HuH-7.5 (cell line): ENCODE data around the gene CAPZA1.
"Not testable (repeated sequence)": the region's sequence is repeated elsewhere in the genome, so short reads cannot be mapped to it uniquely, and the experiment has no call there.

ENCODE experiments used
- DNase-seq: peaks from one replicate; pipeline ENCODE4 v3.0.0; 2011; ENCODE audit warnings: low spot score

The CAPZA1 gene

DNA sequence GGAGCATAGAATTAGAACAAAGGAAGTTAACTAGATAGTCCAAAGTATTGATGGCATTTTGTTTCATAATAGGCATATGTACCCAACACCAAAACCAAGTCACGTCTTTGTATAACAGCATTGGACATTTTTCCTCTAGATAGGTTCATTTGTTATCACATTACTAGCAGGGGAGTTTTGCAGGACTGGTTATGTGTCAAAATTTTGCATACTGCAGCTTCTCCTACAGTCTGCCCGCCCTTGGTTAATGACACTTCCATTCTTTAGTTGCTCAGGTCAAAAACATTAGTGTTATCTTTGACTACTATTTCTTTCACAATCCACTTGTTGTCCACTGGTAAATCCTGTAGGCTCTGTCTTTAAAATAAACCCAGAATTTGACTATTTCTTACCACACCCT lies 8.9 kb downstream of the CAPZA1 start:
- DNase-seq: no peak

DNA sequence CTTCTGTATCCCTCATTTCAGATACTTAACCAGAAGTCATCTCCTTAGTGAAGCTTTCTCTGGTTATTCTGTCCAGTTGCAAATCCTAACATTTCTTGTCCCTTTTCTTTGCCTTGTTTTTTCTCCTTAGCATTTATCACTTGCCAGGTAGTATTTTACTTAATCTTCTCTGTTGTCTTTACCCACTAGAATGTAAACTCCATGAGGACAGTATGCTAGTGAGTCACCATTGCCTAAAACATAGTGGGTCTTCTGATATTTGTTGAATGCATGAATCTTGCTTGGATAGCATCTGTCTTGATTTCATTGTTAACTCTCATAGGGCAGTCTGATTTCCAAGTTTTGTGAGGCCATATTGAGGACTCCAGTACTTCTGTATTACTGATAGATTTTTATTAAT lies 9.6 kb downstream of the CAPZA1 start:
- no peak for DNase-seq

DNA sequence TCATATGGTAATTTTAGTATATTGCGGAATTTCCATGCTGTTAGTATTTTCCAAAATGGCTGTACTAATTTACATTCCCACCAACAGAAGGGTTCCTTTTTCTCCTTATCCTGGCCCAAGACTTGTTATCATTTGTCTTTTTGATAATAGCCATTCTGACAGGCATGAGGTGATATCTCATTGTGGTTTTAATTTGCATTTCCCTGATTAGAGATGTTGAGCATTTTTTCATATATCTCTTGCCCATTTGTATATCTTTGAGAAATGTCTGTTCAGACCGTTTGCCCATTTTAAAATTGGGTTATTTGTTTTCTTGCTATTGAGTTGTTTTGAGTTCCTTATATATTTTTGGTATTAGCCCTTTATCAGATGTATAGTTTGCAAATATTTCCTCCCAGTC lies 14.0 kb downstream of the CAPZA1 start:
- DNase-seq: no peak

DNA sequence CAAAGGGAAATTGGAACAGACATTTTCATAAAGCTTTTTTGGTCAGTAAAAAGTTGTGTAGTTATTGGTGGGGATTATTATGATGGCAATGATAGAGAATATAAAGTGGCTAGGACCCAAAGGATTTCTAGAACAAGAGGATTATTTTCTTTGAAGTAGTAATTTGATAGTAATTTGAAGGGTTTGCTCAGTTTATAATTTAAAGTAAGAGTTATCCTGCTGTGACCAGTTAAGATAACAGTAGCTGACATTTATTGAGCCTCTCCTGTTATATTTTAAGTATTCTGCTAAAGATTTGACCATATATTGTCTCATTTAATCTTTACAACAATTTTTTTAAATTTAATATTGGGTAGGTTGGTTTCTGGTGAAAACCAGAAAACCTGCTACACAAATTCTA lies 14.7 kb downstream of the CAPZA1 start:
- DNase-seq: no peak

DNA sequence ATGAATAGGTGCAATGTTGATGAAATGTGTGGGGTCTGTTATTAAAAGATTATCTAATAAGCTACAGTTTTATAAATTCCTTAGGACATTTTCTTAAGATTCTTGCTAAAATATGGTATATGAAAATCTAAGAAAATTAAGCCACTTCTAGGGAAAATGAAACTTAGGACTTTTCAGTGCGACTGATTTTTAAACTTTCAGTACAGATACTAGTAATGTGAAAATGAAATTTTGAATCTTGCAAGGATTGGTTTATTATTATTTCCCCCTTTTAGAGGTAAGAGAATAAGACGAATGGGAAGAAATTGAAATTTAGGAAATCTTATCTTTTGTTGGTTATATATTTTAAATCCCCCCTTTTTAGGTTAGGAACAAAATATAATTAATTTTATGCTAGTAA lies 16.4 kb downstream of the CAPZA1 start:
- no peak for DNase-seq

DNA sequence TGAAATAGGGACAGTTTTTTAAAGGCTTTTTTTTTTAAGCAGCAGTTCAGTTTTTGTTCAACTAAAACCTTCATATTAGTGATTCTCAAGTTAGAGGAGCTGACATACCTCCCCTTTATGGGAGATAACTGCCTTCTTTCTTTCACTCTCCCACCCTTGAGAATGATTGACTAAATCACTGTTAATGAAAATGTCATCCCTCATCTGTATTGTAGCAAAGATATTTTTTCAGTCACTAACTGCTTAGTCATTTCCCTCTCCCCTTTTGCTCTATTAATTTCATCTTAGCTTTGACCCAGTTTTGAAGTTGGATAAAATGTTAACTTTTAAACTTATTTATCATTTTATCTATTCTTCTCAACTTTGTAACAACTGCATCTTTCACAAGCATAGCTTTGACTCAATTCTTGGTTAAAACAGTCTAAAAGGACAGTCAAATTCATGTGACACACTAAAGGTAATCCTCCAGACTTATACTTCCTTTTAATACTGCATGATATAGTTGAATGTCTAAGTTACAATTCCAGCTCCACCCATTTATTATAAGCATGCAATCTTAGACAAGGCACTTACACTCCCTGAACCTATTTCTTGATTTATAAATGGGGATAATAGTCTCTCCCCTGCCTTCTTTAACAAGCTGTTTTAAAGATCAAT lies 17.1 kb downstream of the CAPZA1 start:
- DNase-seq: no peak

DNA sequence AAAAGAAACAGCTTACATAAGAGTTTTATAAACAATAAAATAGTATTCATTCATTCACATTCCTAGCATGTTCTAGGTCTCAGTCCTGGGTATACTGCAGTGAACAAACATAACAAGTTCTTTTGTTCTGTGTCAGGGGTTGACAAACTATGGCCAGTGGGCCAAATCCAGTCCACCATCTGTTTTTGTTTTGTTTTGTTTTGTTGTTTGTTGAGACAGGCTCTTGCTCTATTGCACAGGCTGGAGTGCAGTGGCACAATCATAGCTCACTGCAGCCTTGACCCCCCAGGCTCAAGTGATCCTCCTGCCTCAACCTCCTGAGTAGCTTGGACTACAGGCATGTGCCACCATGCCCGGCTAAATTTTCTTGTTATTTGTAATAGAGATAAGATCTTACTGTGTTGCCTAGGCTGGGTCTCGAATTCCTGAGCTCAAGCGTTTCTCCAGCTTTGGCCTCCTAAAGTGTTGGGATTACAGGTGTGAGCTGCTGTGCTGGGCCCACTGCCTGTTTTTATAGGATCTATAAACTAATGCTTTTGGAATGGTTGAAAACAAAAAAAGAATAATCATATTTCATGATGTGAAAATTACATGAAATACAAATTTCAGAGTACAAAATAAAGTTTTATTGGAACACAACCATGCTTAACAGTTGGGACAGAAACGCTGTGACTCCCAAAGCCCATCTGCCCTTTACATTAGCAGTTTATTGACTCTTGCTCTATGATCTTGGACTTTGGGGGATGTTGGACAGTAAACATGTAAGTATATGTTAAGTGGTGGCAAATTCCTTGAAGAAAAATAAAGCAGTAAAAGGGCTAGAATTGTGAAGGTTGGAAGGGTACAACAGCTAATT lies 17.9 kb downstream of the CAPZA1 start:
- no peak for DNase-seq

DNA sequence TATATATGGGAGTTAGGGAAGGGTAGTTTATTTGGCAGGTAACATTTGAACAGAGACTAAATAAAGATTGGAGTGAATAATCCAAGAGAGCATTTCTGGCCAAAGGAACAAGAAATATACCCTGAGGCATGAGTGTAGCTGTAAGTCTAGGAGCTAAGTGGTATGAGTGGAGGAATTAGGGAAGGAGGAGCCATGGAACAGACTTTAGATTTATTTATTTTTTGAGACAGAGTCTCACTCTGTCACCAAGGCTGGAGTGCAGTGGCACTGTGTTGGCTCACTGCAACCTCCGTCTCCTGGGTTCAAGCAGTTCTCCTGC lies 18.4 kb downstream of the CAPZA1 start:
- no peak for DNase-seq

DNA sequence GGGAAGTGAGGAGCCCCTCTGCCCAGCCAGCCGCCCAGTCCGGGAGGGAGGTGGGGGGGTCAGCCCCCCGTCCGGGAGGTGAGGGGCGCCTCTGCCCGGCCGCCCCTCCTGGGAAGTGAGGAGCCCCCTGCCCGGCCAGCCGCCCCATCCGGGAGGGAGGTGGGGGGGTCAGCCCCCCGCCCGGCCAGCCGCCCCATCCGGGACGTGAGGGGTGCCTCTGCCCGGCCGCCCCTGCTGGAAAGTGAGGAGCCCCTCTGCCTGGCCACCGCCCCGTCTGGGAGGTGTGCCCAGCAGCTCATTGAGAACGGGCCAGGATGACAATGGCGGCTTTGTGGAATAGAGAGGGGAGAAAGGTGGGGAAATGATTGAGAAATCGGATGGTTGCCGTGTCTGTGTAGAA lies 20.8 kb downstream of the CAPZA1 start:
- not testable (repeated sequence) for DNase-seq

DNA sequence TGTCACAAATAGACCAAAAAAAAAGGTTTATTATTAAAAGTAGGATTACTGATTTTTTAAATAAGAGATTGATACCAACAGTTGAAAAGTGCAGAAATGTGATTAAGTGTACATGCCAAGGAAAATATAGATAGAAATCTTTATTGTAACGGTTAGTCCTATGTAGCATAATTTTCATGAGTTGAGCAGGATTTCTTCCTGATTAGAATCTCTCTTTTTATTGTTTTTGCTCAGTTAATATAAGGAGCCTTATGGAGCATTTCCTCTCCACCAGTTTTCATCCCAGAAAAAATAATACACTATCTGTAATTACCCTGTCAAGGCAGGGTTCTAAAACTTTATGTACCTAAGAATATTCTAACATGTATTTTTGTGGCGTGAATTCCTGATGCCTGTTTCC lies 23.4 kb downstream of the CAPZA1 start:
- DNase-seq: no peak

DNA sequence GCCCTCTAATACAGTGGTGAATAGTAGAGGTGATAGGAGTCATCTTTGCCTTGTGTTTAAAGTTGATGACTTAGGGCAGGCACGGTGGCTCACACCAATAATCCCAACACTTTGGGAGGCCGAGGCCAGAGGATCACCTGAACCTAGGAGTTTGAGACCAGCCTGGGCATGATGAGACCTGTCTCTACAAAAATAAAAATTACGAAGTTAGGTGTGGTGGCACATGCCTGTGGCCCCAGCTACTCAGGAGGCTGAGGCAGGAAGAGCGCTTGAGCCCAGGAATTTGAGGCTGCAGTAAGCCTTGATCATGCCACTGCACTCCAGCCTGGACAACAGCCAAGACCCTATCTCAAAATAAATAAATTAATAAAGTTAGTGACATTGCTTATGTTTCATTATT lies 26.6 kb downstream of the CAPZA1 start:
- no peak for DNase-seq

DNA sequence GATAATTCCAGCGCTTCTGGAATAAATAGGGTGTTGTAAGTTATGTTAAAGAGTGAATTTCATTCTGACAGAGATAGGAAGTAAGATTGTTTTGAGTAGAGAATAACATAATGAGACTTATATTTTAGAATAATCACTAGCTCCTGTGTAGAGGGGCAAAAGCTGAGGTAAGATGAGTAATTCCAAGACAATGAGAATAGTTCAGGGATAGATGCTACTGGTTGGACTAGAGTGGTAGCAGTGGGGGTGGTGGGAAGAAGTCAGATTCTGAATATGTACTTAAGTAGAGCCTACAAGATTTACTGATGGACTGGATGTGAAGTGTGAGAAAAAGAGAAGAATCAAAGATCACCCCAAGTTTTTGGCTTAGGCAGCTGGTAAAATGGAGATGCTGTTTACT lies 31.6 kb downstream of the CAPZA1 start:
- DNase-seq: no peak

DNA sequence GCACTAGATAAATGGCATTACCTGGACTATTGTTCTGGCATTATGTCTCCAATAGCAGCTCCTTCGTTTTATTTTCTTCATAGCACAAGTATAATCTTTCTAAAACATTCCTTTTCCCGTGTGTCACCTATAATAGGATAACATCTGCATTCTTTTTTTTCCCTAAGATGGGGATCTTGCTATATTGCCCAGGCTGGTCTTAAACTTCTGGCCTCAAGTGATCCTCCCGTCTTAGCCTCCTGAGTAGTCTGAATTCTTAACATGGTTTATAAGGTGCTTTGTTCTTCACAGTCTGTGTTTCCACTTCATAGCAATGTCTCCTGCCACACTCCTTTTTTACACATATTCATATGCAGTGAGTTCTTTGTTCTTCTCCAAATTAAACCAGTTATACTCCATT lies 46.2 kb downstream of the CAPZA1 start:
- no peak for DNase-seq

DNA sequence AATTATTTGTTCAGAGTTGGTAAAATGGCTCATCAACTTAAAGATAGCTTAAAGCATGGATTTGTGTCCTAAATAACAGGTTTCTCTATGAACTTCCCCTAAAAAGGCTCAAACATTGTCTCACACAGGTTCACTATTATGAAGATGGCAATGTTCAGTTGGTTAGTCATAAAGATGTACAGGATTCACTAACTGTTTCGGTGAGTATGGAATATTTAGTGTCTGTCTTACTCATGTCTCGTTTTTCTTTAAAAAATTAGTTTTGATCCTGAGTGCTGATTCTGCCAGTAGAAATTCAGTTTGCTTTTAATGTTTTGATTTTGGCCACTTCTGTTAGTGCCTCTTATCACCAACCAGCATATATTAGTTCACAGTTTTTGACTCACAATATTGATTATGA lies 47.3 kb downstream of the CAPZA1 start:
- no peak for DNase-seq

DNA sequence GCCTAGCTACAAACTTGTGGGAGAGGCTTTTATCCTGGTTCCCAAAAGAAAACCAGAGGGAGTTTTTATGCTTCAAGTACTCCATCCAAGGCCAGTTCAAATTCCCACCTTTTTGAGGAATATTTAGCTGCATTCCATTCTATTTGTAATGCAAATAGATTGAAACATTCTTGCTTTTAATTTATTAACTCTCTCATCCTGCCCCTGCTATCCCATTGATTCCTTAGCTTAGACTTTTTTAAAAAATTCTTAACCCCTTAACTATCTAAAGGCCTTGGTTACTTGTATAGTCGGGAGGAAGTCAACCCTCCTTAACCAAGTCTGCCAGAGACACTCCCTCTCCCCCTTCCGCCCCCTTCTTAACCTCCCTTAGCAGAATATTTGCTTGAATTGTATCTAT lies 52.4 kb downstream of the CAPZA1 start:
- no peak for DNase-seq

DNA sequence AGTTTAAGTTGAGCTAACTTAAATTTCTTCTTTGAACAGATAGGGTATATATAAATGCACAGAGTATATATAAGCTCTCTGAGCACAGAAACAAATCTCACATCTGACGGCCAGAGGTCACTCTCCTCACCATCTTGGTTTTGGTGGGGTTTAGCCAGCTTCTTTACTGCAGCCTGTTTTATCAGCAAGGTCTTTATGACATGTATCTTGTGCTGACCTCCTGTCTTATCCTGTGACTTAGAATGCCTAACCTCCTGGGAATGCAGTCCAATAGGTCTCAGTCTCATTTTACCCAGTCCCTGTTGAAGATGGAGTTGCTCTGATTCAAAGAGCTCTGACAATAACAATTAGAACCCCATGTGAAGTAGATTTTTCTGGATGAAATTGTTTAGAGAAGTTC lies 53.2 kb downstream of the CAPZA1 start:
- DNase-seq: no peak

DNA sequence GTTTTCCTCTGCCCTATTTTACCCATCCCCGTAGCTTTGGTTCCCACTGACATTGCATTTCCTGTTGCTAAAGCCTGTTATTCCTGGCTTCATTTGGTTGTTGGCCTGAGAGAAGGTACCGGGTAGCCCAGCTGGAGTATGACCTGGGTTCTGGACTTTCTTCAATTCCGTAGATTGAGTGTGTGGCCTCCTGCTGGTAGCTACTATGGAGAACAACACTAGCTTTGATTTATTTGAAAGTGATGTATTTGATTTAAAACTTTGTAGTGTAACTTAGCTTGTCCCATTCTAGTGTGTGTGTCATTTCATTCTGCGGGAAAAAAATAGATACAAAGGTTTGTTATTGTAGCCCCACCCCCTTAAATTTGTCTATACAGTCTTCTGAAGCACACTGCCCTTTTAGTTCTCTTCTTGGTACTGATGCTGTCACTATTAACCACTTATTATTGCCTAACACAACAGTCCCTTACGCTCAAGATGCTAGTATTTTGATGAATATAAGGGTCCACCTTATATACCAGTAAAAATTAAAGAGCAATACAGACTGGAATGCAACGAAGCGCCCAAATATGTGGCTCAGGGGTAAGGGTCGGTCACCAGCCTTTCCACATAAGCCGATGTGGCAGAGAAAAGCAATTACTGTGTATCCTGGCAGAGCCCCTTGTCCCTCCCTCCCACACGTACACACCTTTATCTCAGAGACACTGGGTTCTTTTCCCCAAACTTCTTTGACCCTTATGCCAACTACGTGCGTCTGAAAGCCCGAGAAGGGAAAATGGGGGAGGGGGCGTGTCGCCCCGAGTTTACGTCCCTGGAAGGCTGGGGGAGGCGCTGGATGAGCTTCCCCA lies 54.2 kb downstream of the CAPZA1 start:
- no peak for DNase-seq

DNA sequence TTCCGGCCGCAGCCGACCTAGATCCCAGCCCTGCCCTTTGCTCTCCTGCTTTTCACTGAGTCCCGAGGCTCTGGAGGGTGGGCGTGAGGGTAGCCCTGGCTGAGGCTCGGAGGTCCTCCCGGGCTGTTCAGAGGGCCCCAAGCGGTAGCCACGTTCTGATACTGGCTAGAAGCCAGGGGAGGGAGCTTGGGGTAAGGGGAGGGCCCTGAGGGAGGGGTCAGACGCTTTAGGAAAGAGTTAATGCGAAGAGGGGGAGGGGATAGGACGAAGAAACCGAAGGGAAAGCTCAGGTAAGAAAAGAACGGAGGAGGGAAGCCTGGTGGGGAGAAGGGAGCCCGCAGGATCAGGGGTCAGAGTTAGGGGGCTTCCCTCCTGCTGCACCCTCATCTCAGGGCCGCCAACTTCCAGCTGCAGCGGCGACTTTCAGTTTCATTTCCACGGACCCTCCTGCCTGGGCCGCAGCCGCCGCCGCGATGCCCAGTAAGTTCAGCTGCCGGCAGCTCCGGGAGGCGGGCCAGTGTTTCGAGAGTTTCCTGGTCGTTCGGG lies 54.9 kb downstream of the CAPZA1 start, which contains the start of gene MOV10:
TSS of gene MOV10 (plus strand) at position 220 of the 546 bp plus-strand sequence. CDS start at position 474, 254 bp downstream.
- peak; percentile 61 for DNase-seq

DNA sequence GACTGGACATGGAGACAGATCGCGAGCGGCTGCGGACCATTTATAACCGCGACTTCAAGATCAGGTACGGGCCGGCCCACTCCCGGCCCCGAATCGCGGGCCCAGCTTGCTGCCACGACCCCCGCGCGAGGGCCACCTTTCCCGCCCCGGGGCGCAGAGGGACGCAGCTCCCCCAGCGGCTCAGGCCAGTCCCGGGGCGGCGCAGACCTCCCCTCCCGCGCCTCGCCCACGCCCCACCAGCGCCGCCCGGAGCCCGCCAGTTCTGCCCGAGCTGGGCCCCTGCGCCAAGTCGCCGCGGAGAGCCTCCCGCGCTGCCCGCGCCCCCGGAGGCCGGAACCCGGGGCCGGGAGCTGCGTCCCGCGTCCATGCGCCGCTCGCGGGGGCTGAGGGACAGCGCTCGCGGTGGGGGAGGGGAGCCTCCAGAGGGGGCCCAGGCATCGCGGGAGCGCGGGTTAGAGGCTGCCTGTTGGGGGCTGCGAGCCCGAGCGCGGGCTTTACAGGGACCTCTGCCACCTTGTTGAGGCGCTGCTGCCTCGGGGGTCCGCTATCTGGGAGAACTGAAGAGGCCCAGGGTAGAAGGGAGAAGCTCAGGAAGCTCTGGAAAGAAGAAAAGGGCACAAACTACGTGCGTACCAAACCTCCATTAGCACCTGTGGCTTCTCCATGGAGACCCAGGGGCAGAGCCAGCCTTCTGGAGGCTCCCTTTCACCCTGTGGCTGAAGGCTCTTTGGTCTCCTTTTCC lies 55.5 kb downstream of the CAPZA1 start:
- DNase-seq: peak; percentile 43

DNA sequence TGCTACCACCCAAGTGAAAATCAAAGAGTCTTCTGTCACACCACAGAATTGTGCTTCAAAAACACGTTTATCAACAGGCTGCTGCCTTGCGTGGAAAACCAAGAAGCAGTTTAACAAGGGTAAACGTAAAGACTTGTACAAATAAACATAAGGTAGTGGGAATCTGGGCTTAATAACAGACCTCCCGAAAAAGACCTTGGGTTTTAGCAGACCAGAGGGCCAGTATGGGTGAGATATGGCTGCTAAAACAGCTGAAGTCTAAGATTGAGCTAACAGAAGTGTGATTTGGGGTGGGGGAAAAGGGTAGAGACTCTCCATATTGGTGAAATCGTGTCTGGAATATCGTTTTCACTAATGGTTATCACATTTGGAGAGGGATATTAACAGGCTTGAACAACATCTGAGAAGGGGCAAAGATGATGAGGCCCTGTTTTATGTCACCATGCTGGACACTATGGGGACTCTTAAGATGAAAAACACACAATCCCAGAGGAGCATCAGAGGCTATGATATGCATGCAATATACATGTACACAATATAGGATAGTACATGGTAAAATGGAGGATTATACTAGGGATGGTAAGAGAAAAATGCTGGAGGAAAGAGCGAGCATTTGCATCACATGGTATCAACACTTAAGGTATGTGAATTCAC lies 56.2 kb downstream of the CAPZA1 start:
- DNase-seq: no peak

DNA sequence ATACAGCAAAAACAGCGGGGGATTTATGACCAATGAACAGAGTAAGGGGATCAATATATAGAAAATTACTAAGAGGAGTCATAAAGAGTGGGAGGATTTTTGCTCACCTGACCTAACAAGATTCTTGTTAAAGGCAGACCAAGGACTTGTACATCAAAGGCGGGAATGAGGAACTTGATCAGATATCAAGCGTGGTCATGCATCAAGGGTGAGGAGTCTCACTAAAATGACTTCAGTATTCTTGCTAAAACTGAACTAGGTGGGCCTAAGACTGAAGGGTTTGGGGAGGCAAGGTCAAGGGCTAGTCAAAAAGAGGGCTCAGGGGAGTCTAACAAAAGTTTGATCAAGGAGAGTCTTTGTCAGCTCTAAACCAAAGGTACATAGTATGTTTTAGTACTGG lies 56.9 kb downstream of the CAPZA1 start:
- DNase-seq: no peak
